Mucosa of descending colon (tissue), 3 donors: ENCODE results near the gene HPSE2. TPM values are rescaled to one million over a fixed set of nuclear protein-coding genes. Genes with fewer than 3 reads are reported as not detected.
"Not testable (repeated sequence)": the region's sequence is repeated elsewhere in the genome, so short reads cannot be mapped to it uniquely, and the experiment has no call there.

Source experiments
- ATAC-seq: fragments of 200-7000 bp; cut with Tn5 transposase; one replicate; pipeline ENCODE4 v1.9.1; 2020; ENCODE audit warnings: mild to moderate bottlenecking, moderate library complexity
- DNase-seq, 3 donors: peaks; one replicate each; pipeline ENCODE4 v3.0.0-alpha.2; 2020
- H3K36me3 ChIP-seq: fragments of 200-600 bp; one replicate; pipeline ENCODE4 v1.8.0; 2021; ENCODE audit warnings: low read depth, mild to moderate bottlenecking
- H3K4me1 ChIP-seq: fragments of 200-600 bp; one replicate; pipeline ENCODE4 v1.8.0; 2021; ENCODE audit warnings: low read depth, mild to moderate bottlenecking
- H3K4me3 ChIP-seq: fragments of 200-600 bp; one replicate; pipeline ENCODE4 v1.8.0; 2021; ENCODE audit warnings: mild to moderate bottlenecking
- H3K9me3 ChIP-seq: fragments of 200-600 bp; one replicate; pipeline ENCODE4 v1.8.0; 2021; ENCODE audit warnings: mild to moderate bottlenecking
- CTCF ChIP-seq: fragments of 200-600 bp; IDR thresholded peaks from one replicate; pipeline ENCODE4 v1.8.0; 2022; ENCODE audit warnings: antibody characterized with exemption, mild to moderate bottlenecking
- intact Hi-C, 2 donors: fragments of 100-400 bp; cut with DNase I in 1 of 2; cut with micrococcal nuclease in 1 of 2; formaldehyde crosslinking; loops; one replicate each; pipeline versions ENCODE4 v1.11.0 to v1.11.1; 2022; cut with DNase I, micrococcal nuclease
- total RNA-seq, 3 donors: library from RNA; stranded (reverse); fragmentation: NEBNext Ultra II Directional in 2 of 3; extraction: Animal tissue kit (Norgen Biotek cat#: 25700) in 2 of 3; gene quantifications; one replicate each; pipeline versions ENCODE4 v1.2.1 to v1.2.4, GENCODE V29; 2021 to 2023
- donor health status: DM: no; HTN: no; CAD: no; lungs with moderate emphysema.
- donor health status: DM: no; HTN: no; CAD: no.
- donor health status: DM: no; HTN: yes; CAD: no.

Gene HPSE2
- total RNA-seq, 3 donors from 2014 or later, result 1.3 to 3.7 (median 2.4) TPM

GRCh38 chr10:98910048-98910447 is 325.6 kb downstream of the HPSE2 start:
- ATAC-seq (no peak), DNase-seq (no peak)
- no peak for TF ChIP-seq CTCF
- intact Hi-C loops, result no loop called here
- H3K36me3 ChIP-seq, result no peaks in the 10 kb centered on the region
- no peaks in the 10 kb centered on the region for H3K9me3 ChIP-seq
- H3K4me3 ChIP-seq, result no peak overlapping the region
- H3K4me1 ChIP-seq, result no peaks in the 10 kb centered on the region

- H3K9me3 ChIP-seq, result no peaks in the 10 kb centered on the region
- no peak overlapping the region for H3K4me3 ChIP-seq
- ATAC-seq, result no peak
- no peak for DNase-seq
- TF ChIP-seq CTCF, result no peak
- H3K36me3 ChIP-seq, result no peaks in the 10 kb centered on the region
- H3K4me1 ChIP-seq, result no peaks in the 10 kb centered on the region
- intact Hi-C loops, result no loop called here
Observed at GRCh38 chr10:98908868-98909267, 326.8 kb downstream of the HPSE2 start.

GRCh38 chr10:98908247-98908646 is 327.4 kb downstream of the HPSE2 start:
- ATAC-seq, H3K9me3 ChIP-seq, DNase-seq, H3K4me3 ChIP-seq, H3K36me3 ChIP-seq, intact Hi-C loops, H3K4me1 ChIP-seq: not testable (repeated sequence)

GRCh38 chr10:98901441-98902110 is 334.1 kb downstream of the HPSE2 start:
- intact Hi-C loops, result no loop called here
- DNase-seq, result no peak
- no peak overlapping the region for H3K4me3 ChIP-seq
- H3K9me3 ChIP-seq, result no peaks in the 10 kb centered on the region
- no peak for TF ChIP-seq CTCF
- no peak for ATAC-seq
- H3K36me3 ChIP-seq, result no peaks in the 10 kb centered on the region
- no peaks in the 10 kb centered on the region for H3K4me1 ChIP-seq

- no peaks in the 10 kb centered on the region for H3K4me1 ChIP-seq
- H3K9me3 ChIP-seq, result no peaks in the 10 kb centered on the region
- DNase-seq, result no peak
- no peaks in the 10 kb centered on the region for H3K36me3 ChIP-seq
- no peak overlapping the region for H3K4me3 ChIP-seq
- no peak for TF ChIP-seq CTCF
- no peak for ATAC-seq
- intact Hi-C loops, result no loop called here
Observed at GRCh38 chr10:98899018-98899417, 336.6 kb downstream of the HPSE2 start.

- no peak for TF ChIP-seq CTCF
- DNase-seq, result no peak
- H3K36me3 ChIP-seq, result no peaks in the 10 kb centered on the region
- no peaks in the 10 kb centered on the region for H3K4me1 ChIP-seq
- ATAC-seq, result no peak
- H3K4me3 ChIP-seq, result no peak overlapping the region
- H3K9me3 ChIP-seq, result no peaks in the 10 kb centered on the region
- intact Hi-C loops, result no loop called here
Observed at GRCh38 chr10:98892523-98892922, 343.1 kb downstream of the HPSE2 start.
